PFSK-1 (cell line): Measurements from ENCODE around the gene TBX3.

ENCODE experiments used
- FOXP2 ChIP-seq: optimal IDR thresholded peaks from 2 replicates; pipeline ENCODE3; 2011; ENCODE audit warnings: borderline replicate concordance, control low read depth, inconsistent platforms; ENCODE audit not compliant: insufficient read depth; ENCODE audit errors: extremely low read length, extremely low read depth
- POLR2AphosphoS5 ChIP-seq: IDR thresholded peaks from 2 replicates; pipeline ENCODE4 v1.6.1; 2012; ENCODE audit warnings: low read depth, mild to moderate bottlenecking, control low read depth, low read length, moderate library complexity
- REST ChIP-seq, 2 experiments: IDR thresholded peaks; 2 replicates each; pipeline versions ENCODE4 v1.6.1 to v1.8.0; 2011 to 2012; ENCODE audit warnings: low read depth in 2 of 2, low read length in 2 of 2, control low read depth in 1 of 2, inconsistent platforms in 1 of 2, mild to moderate bottlenecking in 1 of 2, moderate library complexity in 1 of 2; ENCODE audit not compliant: insufficient read depth in 1 of 2
- SIN3A ChIP-seq: IDR thresholded peaks from 2 replicates; pipeline ENCODE4 v1.6.1; 2012; ENCODE audit warnings: mild to moderate bottlenecking, low read length, moderate library complexity, borderline replicate concordance; ENCODE audit not compliant: insufficient read depth
- TAF1 ChIP-seq: IDR thresholded peaks from 2 replicates; pipeline ENCODE4 v1.6.1; 2012; ENCODE audit warnings: low read length, control low read depth, borderline replicate concordance; ENCODE audit not compliant: insufficient read depth

GRCh38 chr12:114664651-114665320, 19.2 kb downstream of the TBX3 start:
- TF ChIP-seq POLR2AphosphoS5 (no peak), TAF1 (no peak), REST (IDR thresholded peaks at IDR 0.05; ENCODE audit: insufficient read depth in 1 of 2, low read depth in 2 of 2, low read length in 2 of 2) (no peak), SIN3A (no peak), FOXP2 (no peak)
